ENCODE measurements around the gene P2RY2.

DNA sequence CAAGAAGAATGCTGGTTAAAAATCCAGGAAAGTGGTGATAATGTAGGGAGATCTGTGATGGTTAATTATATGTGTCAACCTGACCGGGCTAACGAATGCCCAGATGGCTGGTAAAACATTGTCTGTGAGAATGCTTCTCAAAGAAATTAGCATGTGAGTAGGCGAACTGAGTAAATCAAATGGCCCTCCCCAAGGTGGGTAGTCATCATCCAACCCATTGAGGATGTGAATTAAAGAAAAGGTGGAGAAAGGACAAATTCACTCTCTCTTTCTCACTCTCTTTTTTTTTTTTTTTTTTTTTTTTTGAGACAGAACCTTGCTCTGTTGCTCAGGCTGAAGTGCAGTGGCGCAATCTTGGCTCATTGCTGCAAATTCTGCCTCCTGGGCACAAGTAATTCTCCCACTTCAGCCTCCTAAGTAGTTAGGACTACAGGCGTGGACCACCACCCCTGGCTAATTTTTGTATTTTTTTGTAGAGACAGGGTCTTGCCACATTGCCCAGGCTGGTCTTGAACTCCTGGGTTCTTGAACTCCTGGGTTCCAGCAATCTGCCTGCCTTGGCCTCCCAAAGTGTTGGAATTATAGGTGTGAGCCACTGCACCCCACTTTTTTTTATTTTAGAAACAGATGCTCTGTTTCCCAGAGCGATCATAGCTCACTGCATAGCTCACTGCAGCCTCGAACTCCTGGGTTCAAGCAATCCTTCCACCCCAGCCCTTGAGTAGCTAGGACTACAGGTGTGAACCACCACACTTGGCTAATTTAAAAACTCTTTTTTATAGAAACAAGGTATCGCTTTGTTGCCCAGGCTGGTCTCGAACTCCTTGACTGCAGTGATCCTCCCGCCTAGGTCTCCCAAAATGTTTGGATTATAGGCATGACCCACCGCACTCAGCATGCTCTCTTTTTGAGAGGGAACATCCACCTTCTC, 32.0 kb downstream of the P2RY2 start:
- TF ChIP-seq CEBPB (IDR thresholded peaks at IDR 0.05; ENCODE audit: low read depth), result no peak
- no peak for TF ChIP-seq EZH2 (IDR thresholded peaks at IDR 0.05)
- no peak for TF ChIP-seq POLR2A (IDR thresholded peaks at IDR 0.05; ENCODE audit: borderline replicate concordance, extremely low read depth, insufficient read depth, insufficient read length)
- TF ChIP-seq, protein P1, sequence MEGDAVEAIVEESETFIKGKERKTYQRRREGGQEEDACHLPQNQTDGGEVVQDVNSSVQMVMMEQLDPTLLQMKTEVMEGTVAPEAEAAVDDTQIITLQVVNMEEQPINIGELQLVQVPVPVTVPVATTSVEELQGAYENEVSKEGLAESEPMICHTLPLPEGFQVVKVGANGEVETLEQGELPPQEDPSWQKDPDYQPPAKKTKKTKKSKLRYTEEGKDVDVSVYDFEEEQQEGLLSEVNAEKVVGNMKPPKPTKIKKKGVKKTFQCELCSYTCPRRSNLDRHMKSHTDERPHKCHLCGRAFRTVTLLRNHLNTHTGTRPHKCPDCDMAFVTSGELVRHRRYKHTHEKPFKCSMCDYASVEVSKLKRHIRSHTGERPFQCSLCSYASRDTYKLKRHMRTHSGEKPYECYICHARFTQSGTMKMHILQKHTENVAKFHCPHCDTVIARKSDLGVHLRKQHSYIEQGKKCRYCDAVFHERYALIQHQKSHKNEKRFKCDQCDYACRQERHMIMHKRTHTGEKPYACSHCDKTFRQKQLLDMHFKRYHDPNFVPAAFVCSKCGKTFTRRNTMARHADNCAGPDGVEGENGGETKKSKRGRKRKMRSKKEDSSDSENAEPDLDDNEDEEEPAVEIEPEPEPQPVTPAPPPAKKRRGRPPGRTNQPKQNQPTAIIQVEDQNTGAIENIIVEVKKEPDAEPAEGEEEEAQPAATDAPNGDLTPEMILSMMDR (IDR thresholded peaks at IDR 0.05 in 2 of 3, conservative IDR thresholded peaks at IDR 0.05 in 1 of 3; ENCODE audit: borderline replicate concordance in 1 of 3, insufficient read depth in 1 of 3, low read depth in 2 of 3, low read length in 2 of 3), result no peak
- TF ChIP-seq, protein P2, sequence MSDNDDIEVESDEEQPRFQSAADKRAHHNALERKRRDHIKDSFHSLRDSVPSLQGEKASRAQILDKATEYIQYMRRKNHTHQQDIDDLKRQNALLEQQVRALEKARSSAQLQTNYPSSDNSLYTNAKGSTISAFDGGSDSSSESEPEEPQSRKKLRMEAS (IDR thresholded peaks at IDR 0.05), result no peak
- TF ChIP-seq RAD21 (IDR thresholded peaks at IDR 0.05; ENCODE audit: low read depth), result no peak
- TF ChIP-seq, protein P3, sequence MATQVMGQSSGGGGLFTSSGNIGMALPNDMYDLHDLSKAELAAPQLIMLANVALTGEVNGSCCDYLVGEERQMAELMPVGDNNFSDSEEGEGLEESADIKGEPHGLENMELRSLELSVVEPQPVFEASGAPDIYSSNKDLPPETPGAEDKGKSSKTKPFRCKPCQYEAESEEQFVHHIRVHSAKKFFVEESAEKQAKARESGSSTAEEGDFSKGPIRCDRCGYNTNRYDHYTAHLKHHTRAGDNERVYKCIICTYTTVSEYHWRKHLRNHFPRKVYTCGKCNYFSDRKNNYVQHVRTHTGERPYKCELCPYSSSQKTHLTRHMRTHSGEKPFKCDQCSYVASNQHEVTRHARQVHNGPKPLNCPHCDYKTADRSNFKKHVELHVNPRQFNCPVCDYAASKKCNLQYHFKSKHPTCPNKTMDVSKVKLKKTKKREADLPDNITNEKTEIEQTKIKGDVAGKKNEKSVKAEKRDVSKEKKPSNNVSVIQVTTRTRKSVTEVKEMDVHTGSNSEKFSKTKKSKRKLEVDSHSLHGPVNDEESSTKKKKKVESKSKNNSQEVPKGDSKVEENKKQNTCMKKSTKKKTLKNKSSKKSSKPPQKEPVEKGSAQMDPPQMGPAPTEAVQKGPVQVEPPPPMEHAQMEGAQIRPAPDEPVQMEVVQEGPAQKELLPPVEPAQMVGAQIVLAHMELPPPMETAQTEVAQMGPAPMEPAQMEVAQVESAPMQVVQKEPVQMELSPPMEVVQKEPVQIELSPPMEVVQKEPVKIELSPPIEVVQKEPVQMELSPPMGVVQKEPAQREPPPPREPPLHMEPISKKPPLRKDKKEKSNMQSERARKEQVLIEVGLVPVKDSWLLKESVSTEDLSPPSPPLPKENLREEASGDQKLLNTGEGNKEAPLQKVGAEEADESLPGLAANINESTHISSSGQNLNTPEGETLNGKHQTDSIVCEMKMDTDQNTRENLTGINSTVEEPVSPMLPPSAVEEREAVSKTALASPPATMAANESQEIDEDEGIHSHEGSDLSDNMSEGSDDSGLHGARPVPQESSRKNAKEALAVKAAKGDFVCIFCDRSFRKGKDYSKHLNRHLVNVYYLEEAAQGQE (IDR thresholded peaks at IDR 0.05; ENCODE audit: low read depth), result no peak
- TF ChIP-seq YY1 (IDR thresholded peaks at IDR 0.05; ENCODE audit: extremely low read depth, insufficient replicate concordance, low read depth, low read length), result no peak
- no peak for TF ChIP-seq POLR2AphosphoS5 (IDR thresholded peaks at IDR 0.05; ENCODE audit: low read depth, low read length)
- TF ChIP-seq EZH2phosphoT487 (IDR thresholded peaks at IDR 0.05; ENCODE audit: borderline replicate concordance), result no peak

Measured in HCT116 (cell line).